LHCN-M2 (cell line): ENCODE measurements around the gene ZNF683. TPM values are rescaled to one million over a fixed set of nuclear protein-coding genes. Genes with fewer than 3 reads are reported as not detected.

Experiments used
- DNase-seq: peaks from one replicate; pipeline ENCODE4 v3.0.0-alpha.2; 2012; ENCODE audit warnings: low read depth
- total RNA-seq: library from RNA; depleted of rRNA; stranded (reverse); fragments of >200 nt; gene quantifications from 2 replicates; pipeline ENCODE4 v1.2.3, GENCODE V29; 2014

Gene ZNF683
- total RNA-seq, 1 experiment from 2014 or later, result not detected

DNA sequence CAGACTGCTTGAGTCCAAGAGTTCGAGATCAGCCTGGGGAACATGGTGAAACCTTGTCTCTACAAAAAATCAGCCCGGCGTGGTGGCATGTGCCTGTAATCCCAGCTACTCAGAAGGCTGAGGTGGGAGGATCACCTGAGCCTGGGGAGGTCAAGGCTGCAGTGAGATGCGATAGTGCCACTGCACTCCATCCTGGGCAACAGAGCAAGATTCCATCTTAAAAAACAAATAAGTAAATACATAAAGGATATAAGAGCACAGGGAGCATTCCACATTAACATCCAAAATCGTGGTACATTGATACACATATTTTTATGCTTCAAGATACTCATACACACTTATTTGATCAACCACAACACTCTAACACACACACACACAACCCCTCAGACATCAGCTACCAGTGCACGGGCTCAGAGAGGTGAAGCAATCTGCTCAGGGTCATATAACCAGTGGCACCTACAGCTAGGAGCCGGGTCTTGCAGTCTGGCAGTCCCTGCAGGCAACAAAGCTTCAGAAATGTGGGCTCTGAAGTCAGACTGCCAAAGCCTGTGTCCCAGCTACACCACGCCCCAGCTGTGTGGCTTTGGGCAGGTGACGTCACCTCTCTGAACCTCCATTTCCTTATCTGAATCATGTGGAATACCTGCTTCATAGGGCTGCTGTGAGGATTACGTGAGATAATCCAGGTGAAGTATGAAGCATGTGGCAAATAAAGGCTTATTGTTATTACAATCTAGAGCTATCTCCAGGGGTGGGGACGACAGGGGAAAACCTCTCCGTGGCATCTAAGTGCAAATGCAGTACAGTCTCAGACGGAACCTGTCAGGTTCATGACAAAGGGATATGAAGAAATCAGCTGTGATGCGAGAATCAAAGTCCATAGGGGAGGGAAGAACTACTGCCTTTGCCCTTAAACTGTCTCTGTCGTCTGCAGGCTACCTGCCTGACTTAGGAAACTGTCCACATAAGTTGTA, 13.9 kb downstream of the ZNF683 start:
- DNase-seq, result no peak

DNA sequence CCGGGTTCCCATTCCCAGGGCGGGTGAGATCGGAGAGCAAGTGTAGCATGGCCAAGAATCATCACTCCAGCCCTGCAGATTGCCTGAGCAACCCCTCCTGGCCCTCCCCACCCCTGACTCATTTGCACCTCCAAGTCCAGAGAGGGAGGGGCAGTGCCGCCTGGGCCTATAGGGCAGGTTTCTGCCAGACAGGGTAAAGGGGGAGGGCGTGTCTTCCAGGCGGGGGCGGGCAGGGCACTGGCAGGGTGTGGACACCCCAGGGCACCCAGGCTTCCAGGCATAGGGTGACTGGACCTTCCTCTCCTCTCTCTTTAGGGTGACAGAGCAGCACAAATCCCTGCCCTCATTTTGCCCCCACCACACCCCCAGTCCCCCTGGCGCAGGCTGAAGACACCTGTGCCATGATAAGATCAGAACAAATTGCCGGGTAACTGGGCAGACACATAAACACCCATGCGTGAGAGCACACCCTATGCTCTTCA, 15.4 kb downstream of the ZNF683 start:
- DNase-seq, result no peak

DNA sequence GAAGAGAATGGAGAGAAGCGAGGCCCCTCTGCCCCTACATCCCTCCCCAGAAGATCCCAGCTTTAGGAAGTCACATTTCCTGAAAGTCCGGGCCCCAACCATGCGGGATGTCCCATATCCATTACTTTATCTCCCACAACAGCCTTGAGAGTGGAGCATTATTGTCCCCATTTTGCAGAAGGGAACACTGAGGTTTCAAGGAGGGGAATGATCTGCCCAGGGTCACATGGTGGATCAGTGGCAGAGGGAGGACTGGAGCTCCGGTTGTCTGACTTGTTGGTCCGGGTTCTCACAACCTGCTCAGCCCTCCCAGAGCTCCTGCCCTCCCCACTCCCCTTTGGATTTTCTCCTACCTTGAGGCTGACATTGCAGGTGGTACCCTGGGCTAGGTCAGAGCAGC, 16.4 kb downstream of the ZNF683 start:
- DNase-seq, result no peak

DNA sequence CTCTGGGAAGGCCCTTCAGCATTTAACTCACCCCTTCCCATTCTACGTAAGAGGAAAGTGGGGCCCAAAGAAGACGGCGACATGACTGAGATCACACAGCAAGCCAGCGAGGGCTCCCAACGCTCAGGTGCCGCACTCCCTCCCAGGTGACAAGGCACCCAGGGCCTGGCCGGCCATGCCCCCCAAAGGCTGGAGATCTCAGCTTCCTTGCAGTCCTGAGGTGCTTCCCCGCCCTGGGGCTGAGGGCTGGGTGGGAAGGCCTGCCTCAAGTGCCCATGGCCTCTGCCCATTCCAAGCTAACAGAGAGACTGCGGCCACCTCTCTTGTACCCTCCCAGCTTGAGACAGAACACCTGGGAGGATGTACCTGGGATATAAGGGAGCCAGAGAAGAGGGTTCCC, 17.6 kb downstream of the ZNF683 start:
- DNase-seq, result no peak

DNA sequence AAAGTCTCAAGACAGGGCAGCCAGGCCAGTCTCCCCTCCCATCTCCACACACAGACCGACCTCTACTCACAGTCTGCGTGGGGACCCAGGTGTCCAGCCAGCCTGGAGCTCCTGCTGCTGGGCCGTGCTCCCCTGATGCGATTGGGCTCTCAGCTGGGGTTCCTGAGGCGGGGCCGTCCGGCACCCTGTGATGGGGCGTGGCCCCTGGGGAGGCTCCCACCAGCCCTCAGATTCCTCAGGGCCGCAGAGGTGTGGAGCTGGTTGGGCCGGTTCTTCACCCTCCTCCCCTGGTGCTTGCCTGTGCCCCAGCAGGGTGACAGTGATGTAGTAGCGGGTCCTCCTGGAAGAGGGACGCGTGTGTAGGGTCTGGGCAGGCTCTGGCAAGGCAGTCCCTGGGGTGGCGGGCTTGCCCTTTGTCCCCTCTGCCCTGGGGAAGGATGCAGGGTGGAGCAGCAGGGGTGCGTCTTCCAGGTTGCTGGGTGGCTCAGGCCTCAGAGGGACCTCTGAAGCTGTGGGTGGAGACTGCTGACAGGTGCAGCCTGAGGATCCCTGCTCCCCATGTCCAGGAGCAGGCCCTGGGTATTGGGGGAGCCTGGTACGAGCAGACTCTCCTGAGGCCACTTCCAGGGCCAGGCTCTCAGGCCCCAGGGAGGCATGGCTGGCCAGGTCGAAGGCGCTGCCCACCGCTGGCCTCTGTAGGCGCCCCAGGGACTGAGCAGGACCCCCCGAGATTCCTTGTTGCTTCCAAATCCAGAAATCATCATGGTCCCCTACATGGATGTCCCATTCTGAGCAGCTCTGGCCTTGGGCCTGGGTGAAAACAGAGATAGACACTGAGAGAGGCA, 18.4 kb downstream of the ZNF683 start, which contains the start of gene CRYBG2:
Gene CRYBG2, minus strand, starts transcription at position 155 of the 845 bp plus-strand sequence. CDS start 7,473 bp downstream, outside the sequence.
- DNase-seq, result no peak

DNA sequence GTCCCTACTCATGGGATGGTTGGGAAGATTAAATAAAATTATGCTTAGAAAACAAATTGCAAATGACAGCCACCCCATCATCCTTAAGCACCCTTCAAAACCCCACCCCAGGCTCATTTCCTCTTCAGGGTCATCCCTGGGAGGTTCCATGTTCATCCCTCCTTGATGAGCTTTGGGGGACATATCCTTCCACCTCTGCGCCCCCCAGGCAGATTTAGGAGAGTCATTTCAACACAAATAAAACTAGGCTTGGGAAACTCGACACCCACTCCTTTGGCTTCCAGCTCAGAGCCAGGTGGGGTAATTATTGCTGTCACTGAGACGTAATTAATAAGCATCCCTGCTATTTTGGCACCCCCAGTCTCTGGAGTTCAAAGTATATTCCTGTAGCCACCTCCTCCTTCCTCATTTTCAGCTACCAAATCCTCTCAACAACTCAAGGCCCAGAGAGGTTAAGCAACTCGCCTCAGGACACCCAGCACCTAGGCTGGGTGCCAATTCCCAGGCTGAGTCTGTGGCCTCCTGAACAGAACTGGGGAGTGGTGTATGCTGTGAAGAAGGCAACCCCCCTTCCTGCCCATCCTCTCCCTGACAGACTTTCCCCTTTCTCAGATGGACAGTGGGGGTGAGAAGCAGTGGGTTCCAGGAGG, 19.2 kb downstream of the ZNF683 start:
- no peak for DNase-seq

DNA sequence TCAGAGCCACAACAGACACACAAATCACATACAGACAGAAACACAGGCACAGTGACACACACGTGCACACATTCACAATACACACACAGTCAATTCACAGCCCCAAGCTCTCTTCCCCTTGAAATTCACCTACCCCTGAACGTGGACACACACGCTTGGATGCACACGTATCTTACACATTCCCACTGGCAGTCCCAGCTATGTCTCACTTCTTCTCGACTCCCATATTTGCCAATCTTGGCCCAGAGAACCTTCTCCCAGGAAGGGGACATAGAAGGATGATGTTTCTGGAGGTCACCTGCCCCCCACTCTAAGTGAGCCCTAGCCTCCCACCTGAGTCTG, 20.2 kb downstream of the ZNF683 start:
- DNase-seq, result no peak

DNA sequence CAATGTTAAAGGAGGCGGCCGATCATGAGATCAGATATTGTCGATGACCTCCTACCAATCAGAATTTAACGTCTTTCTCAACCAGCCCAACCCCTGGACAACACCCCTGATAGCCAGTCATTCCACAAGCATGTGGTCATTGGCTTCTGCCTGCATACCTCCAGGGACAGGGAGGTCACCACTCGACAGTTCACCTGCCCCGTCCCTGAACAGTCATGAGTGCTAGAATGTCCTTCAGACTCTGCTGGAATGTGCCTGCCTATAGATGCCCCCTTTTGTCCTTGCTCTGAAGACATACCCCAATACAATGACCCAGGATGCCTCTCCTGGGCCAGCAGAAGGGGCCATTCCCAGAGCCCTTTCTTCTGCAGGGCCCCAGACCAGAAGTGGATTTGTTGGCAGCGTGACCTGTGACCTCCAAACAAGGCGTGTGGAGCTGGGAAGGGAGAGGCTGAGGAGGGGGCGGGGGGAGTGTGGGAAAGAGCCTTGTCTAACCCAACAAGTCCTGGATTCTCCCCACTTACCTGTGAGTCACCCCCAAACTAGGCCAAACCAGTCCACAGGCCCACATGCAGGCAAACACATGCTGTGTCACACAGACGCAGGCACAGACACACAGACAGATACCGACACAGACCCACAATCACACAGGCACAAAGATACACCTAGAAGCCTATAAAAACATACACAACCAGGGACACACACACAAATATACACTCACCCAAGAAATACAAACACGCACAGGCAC, 20.8 kb downstream of the ZNF683 start:
- DNase-seq, result peak; percentile 69

DNA sequence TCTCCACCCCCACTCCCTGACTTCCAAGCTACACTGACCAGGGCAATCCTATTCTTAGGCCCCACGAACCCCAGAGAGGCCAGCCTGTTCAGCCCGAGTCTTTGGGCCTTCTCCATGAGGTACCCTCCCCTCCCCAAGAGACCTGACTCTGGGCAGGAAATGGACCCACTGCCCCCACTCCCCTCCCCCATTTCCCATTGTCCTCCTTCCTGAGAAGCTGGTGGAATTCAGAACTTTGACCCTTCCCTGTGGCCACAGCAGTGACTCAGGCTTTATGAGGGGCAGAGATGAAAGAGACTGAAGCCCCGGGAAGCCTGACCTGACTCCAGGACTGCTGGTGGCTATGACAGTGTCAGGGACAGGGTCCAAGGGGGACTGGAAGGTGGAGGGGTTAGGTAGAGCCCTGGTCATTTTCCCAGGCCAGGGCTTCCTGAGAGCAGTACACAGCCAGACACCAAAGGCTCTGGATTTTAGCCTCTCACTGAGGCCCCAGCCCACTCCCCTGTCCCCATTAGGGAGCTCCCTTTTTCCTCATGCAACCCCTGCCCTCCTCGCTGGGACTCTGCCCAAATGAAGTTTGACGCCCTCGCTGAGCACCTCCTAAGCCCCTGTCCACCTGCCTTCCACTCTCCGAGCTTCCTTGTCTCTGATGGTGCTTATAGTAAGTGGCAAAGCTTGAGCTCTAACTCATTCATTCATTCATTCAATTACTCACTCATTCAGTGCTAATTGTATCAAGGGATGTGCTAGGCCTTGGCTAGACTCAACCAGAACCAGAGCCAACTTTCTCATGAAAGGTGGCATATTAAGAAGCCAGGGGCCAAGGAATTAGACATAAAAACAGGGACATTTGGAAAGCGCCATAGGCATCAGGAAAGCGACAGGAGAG, 21.6 kb downstream of the ZNF683 start:
- DNase-seq, result peak; percentile 42

DNA sequence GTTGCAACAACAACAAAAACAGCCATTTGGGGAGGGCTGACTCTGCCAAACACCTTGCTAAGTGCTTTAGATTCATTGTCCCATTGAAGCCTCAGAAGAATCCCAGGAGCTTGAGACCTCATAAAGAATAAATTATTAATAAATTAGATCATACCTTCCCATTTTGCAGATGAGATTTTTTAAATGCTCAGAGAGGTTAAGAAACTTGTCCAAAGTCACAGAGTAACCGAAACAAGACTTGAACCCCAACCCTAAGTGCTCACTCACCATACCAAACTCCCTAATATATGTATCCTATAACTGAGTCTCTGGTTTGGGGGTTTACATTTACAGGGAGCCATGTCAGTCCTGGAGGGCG, 22.2 kb downstream of the ZNF683 start:
- no peak for DNase-seq

DNA sequence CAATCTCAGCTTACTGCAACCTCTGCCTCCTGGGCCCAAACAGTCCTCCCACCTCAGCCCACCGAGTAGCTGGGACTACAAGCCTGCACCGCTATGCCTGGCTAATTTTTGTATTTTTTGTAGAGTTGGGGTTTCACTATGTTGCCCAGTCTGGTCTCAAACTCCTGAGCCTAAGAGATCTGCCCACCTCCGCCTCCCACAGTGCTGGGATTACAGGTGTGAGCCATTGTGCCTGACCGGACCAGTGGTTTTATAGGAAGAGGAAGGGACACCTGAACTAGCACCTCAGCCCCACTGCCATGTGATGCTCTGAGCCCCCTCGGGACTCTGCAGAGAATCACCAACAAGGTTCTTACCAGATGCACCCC, 22.7 kb downstream of the ZNF683 start:
- no peak for DNase-seq

DNA sequence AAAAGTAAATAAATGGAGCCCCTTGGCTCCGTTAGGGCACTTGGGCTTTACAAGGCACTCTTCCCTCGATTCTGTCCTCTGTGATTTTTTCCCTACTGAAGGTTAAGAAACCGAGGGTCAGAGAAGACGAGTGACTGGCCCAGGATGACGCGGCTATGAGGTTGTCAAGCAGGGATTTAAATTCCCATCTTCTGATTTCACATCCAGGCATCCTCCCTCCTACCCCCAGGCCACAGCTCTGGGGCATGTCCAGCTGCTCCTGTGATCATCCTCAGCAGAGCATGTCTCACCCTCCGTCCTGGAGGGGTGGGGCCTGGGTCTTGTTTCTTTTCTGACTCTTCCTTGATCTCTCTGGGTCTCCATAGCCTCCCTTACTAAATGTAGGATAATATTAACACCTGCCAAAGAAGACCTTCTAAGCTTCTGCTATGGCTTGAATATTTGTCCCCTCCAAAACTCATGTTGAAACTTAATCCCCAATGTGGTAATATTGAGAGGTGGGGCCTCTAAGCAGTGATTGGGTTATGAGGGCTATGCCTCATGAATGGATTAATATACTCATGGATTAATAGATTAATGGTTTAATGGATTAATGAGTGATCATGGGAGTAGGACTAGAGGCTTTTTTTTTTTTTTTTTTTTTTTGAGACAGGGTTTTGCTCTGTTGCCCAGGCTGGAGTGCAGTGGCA, 23.2 kb downstream of the ZNF683 start:
- peak; percentile 76 for DNase-seq

DNA sequence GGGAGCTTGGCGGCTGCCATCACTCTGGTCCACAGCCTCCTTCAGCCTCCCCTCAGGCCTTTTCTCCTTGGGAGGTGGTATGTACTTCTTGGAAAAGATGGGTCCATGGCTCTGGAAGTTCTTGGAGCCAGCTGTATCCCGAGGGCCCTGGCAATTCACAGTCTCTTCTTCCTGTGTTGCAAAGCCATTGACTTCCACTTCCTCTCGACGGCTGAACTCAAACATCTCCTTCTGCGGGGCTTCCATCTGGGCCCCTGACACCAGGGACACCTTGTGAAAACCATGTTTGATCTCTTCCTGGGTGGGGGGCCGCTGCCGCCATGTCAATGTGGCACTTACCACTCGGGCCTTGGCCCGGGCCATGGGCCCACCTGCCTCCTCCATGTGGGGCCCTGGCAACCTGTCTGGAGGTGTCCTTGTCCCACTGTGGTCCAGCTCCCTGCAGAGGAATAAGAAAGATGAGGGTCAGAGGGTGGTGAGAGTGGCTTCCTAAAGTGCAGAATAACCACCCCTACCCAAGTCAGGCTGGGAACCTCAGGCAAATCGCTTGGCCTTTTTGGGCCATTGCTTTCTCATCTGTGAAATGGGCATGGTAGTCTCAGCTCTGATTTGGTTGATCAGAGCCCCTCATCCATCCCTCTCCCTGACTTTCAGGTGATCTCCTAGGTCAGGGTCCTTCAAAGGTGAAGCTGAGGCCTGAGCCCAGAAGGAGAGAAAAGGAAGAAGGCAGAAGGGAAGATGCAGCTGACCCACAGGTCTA, 26.1 kb downstream of the ZNF683 start:
- no peak for DNase-seq

DNA sequence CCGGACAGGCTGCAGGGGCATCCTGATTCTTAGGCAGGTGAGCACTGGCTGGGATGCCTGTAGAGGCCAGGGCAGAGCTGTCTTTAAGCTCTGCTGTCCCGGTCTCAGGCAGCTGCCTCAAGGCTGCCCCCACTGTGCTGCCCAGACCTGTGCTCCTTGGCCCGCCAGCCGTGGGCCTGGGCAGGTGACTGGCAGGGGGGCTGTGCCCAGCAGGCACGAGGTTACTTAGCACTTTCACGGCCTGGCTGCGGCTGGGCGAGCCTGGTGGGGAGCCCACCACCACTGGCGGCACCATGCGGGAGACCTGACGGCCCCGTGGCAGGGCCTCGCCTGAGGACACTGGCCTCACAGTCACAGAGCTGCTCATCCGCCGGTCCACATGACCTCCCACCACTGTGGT, 26.8 kb downstream of the ZNF683 start:
- DNase-seq, result no peak

DNA sequence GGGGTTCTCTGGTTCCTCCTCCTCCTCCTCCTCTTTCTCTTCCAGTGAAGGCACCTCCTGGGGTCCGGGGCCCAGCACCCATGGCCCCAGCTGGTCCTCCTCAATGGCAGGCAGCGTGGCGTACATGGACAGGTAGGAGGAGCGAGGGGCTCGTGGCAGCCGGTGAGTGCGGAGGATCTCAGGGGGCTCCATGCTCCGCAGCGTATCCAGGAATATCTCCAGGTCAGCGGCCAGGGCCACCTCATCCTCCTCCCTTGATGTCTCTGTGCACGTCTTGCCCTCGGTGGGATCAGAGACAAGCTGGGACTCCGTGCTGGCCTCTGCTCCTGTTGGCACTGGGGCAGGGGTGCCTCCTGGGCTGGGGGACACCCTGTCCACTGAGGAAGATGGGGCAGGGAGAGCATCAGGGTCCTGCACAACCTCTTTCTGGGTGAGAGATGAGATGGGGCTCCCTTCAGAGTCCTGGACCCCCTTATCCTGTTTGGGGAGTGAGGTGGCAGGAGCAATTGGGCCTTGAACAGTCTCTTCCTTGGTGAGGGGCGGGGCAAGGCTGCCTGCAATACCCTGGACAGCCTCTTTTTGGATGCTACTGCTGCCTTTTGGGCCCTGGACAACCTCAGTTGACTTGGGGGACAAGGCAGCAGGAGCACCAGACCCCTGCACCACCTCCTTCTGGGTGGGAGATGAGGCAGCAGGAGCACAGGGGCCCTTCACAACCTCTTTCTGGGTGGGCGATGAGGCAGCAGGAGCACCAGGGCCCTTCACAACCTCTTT, 28.2 kb downstream of the ZNF683 start:
- DNase-seq, result no peak

DNA sequence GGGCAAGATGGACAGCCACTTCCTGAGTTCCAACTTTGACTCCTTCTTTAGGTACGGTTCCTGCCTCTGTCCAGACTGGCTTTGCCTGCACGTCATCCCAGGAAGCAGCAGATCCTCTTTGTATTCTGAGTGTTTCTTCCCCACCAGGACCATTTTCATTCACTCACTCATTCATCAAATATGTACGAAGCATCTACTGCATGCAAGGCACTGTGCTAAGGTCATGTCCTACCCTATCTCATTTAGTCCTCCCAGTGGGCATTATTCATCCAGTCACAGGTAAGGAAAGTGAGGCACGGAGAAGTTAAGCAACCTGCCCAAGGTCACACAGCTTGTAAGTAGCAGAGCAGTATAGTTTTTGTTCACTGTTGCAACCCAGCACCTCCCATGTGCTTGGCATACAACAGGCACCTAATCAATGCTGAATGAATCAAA, 32.5 kb downstream of the ZNF683 start:
- no peak for DNase-seq

DNA sequence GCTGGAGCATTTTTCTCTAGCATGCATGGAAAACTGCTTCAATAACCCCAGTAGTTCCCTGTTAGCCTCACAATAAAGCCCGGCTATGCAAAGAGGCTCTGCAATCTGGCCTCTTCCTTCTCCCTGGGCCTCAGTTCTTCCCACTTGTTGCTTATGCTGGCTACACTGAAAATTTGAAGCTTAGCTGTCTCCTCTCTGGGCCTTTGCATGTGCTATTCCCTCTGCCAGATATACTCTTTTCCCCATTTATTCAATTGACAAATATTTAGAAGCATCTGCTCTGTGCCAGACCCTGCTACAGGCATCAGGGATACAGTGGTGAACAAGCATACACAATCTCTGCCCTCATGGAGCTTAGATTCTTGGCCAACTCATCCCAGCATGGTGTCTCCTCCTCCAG, 33.9 kb downstream of the ZNF683 start:
- no peak for DNase-seq

DNA sequence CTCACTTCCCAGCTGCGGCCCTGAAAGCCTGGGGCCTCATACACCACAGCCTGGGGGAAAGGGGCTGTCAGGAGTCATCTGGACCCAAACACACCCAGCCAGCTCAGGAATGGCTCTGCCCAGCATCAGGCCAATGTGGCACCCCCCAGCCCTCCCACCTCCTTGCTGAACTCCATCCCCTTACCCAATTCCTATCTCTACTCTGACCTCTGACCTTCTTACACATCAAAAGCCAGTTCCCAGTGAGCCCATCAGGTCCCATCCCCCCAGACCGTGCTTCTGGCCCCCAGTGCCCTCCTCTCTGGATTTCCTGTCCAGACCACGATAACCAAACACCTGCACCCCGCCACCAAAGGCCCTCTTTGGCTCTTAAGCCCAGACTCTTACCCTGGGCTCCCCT, 34.9 kb downstream of the ZNF683 start:
- no peak for DNase-seq
